HG03175 (cell line): Measurements from ENCODE around the gene TNS1.

Experiments used
- ATAC-seq: cut with Tn5 transposase; IDR thresholded peaks from one replicate; pipeline ENCODE4 v1.9.1; 2021; ENCODE audit warnings: mild to moderate bottlenecking, moderate library complexity; ENCODE audit not compliant: unreplicated experiment

Gene TNS1

GRCh38 chr2:217902379-217903141 lies 100.2 kb downstream of the TNS1 start:
- no peak for ATAC-seq

GRCh38 chr2:217901835-217902378 lies 100.9 kb downstream of the TNS1 start:
- ATAC-seq, result no peak

GRCh38 chr2:217901400-217901799 lies 101.4 kb downstream of the TNS1 start:
- ATAC-seq, result no peak

- no peak for ATAC-seq
Measured at GRCh38 chr2:217900780-217901360, 101.9 kb downstream of the TNS1 start.

- ATAC-seq, result no peak
Measured at GRCh38 chr2:217900010-217900779, 102.6 kb downstream of the TNS1 start.

GRCh38 chr2:217899231-217900009 lies 103.4 kb downstream of the TNS1 start:
- ATAC-seq, result peak; percentile 69

- ATAC-seq, result no peak
Measured at GRCh38 chr2:217897816-217898806, 104.7 kb downstream of the TNS1 start.

GRCh38 chr2:217897091-217897715 lies 105.6 kb downstream of the TNS1 start:
- no peak for ATAC-seq

- no peak for ATAC-seq
Measured at GRCh38 chr2:217895070-217895635, 107.6 kb downstream of the TNS1 start.

GRCh38 chr2:217893440-217893839 lies 109.4 kb downstream of the TNS1 start:
- no peak for ATAC-seq

GRCh38 chr2:217892560-217892959 lies 110.2 kb downstream of the TNS1 start:
- ATAC-seq, result no peak

GRCh38 chr2:217890445-217890844 lies 112.3 kb downstream of the TNS1 start:
- no peak for ATAC-seq

GRCh38 chr2:217889656-217890055 lies 113.1 kb downstream of the TNS1 start:
- no peak for ATAC-seq

- ATAC-seq, result no peak
Measured at GRCh38 chr2:217887841-217888701, 114.7 kb downstream of the TNS1 start.

- peak; percentile 78 for ATAC-seq
Measured at GRCh38 chr2:217886720-217887309, 116.0 kb downstream of the TNS1 start.

- no peak for ATAC-seq
Measured at GRCh38 chr2:217886091-217886490, 116.7 kb downstream of the TNS1 start.

- ATAC-seq, result no peak
Measured at GRCh38 chr2:217884985-217885384, 117.8 kb downstream of the TNS1 start.
